A673 (cell line): ENCODE data around the gene GLO1.

Source experiments
- CTCF ChIP-seq: fragments of 300-800, 200-600 bp; sonication (generic); conservative IDR thresholded peaks from 2 replicates; pipeline ENCODE4 v1.5.1; 2017; ENCODE audit warnings: low read depth, mild to moderate bottlenecking, antibody characterized with exemption, low read length, moderate library complexity, mixed read lengths
- EZH2 ChIP-seq: fragments of 200-600 bp; sonication (generic); IDR thresholded peaks from 2 replicates; pipeline ENCODE4 v1.6.1; 2017; ENCODE audit warnings: borderline replicate concordance, low read depth, mild to moderate bottlenecking, mixed read lengths, antibody characterized with exemption, low read length; ENCODE audit not compliant: poor library complexity, severe bottlenecking

GRCh38 chr6:38713812-38714211 lies 10.9 kb upstream of the GLO1 start:
- TF ChIP-seq EZH2, result no peak
- no peak for TF ChIP-seq CTCF
